Peyer's patch (tissue), 4 donors: ENCODE data around the gene DNAJC7.

Experiments
- POLR2A ChIP-seq, 2 donors: fragments of 450-650 bp; IDR thresholded peaks; one replicate each; pipeline ENCODE4 v1.5.1; 2017; ENCODE audit warnings: antibody characterized with exemption in 2 of 2, mild to moderate bottlenecking in 2 of 2, moderate library complexity in 2 of 2
- TF ChIP-seq, protein P1 (sequence below), 6 experiments: fragments of 450-650 bp in 4 of 6; fragments of 200-600 bp in 2 of 6; sonication (generic) in 1 of 6; IDR thresholded peaks; one replicate each; pipeline ENCODE4 v1.5.1; 2017 to 2019; ENCODE audit warnings: antibody characterized with exemption in 6 of 6, mild to moderate bottlenecking in 3 of 6, moderate library complexity in 1 of 6

DNA sequence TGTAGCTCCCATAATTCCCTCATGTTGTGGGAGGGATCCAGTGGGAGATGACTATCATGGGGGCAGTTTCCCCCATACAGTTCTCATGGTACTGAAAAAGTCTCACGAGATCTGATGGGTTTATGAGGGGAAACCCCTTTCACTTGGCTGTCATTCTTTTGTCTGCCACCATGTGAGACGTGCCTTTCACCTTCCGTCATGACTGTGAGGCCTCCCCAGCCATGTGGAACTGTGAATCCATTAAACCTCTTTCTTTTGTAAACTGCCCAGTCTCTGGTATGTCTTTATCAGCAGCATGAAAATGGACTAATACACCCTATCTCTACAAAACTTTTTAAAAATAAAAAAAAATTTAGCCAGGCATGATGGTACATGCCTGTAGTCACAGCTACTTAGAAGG, 39.4 kb upstream of the DNAJC7 start:
- TF ChIP-seq, protein P1, sequence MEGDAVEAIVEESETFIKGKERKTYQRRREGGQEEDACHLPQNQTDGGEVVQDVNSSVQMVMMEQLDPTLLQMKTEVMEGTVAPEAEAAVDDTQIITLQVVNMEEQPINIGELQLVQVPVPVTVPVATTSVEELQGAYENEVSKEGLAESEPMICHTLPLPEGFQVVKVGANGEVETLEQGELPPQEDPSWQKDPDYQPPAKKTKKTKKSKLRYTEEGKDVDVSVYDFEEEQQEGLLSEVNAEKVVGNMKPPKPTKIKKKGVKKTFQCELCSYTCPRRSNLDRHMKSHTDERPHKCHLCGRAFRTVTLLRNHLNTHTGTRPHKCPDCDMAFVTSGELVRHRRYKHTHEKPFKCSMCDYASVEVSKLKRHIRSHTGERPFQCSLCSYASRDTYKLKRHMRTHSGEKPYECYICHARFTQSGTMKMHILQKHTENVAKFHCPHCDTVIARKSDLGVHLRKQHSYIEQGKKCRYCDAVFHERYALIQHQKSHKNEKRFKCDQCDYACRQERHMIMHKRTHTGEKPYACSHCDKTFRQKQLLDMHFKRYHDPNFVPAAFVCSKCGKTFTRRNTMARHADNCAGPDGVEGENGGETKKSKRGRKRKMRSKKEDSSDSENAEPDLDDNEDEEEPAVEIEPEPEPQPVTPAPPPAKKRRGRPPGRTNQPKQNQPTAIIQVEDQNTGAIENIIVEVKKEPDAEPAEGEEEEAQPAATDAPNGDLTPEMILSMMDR (IDR thresholded peaks at IDR 0.05) = no peak
- no peak for TF ChIP-seq POLR2A (IDR thresholded peaks at IDR 0.05)
